ENCODE data around the gene DNAAF1. TPM values are rescaled to one million over a fixed set of nuclear protein-coding genes. Genes with fewer than 3 reads are reported as not detected.

DNAAF1 gene
- total and polyA plus RNA-seq, 2 of the 4 experiments (the other 2 are of a cell fraction): 0.05 TPM; not detected in 1

DNA sequence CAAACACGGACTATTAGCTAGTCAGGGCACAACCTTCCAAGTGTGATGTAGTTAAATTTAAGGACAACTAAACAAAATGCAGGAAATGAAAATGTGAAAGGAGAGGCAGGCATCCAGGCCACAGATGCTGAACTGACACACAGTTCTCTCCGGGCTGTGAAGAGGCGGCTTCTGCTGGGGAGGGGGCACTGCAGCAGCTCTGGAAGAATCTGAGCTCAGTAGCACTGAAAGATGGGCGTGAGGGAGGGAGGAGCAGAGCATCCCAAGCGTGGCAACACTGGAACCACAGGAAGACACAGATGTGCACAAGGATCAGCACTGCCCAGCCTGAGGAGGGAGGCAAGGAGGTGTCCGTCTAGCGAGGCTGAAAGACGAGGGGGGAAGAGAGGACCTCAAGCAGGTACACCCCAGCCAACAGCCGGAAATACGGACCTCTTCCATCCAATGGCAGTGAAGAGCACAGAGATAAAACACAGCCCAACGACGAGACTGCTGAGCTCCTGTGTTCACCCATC, 39.8 kb upstream of the DNAAF1 start:
- ChIA-PET CTCF (interaction anchor here (0.7 kb wide), 1 partner anchor 72 kb away, joined by 5 read pairs; no protein-coding TSS in a partner anchor), POLR2A (ENCODE audit: unreplicated experiment) (no interaction called here)
- Histone ChIP-seq H2AK5ac (ENCODE audit: low read depth, low read length) (no peak overlapping the region), H3K9me3 (ENCODE audit: control insufficient read depth, insufficient read depth, low read length) (no peaks in the 10 kb centered on the region), H2AFZ (replicated peaks; ENCODE audit: low read length, poor library complexity) (no peak overlapping the region), H3K9me1 (ENCODE audit: insufficient read depth, low read length) (peaks cover 8% of the 10 kb centered on the region), H2BK5ac (ENCODE audit: low read depth, low read length, poor library complexity, severe bottlenecking) (no peak overlapping the region), H3K4me3 (ENCODE audit: insufficient read depth, low read depth, low read length) (no peak overlapping the region), H3K14ac (replicated peaks; ENCODE audit: low read depth, low read length) (no peak overlapping the region), H2BK20ac (ENCODE audit: low read depth, low read length) (no peak overlapping the region), H3K23ac (ENCODE audit: low read depth, low read length) (no peak overlapping the region), H3K4ac (ENCODE audit: low read depth, low read length) (no peak overlapping the region), H3K36me3 (ENCODE audit: control insufficient read depth, insufficient read depth, low read length) (peaks cover 11% of the 10 kb centered on the region), H4K91ac (ENCODE audit: insufficient read depth, low read depth, low read length) (no peak overlapping the region), H4K5ac (ENCODE audit: low read depth, low read length) (no peak overlapping the region), H2BK15ac (ENCODE audit: low read depth, low read length) (no peak overlapping the region), H3K27me3 (ENCODE audit: control insufficient read depth, insufficient read depth, low read length) (no peaks in the 10 kb centered on the region), H3K27ac (ENCODE audit: insufficient read depth, low read length) (no peak overlapping the region), H2BK120ac (ENCODE audit: low read depth, low read length) (no peak overlapping the region), H3K4me2 (ENCODE audit: low read depth, low read length) (no peak overlapping the region), H4K20me1 (ENCODE audit: insufficient read depth, low read length) (peaks cover 81% of the 10 kb centered on the region), H3K4me1 (ENCODE audit: control insufficient read depth, insufficient read depth, low read length) (peaks cover 3% of the 10 kb centered on the region), H3K9ac (ENCODE audit: low read depth, low read length) (no peak overlapping the region), H3K79me1 (ENCODE audit: low read depth in 1 of 2, low read length in 2 of 2) (peaks cover 35 to 85% of the 10 kb centered on the region in 2 experiments), H3K18ac (ENCODE audit: low read depth, low read length) (no peak overlapping the region), H4K8ac (ENCODE audit: low read depth in 2 of 2, low read length in 2 of 2) (no peak overlapping the region), H3K56ac (ENCODE audit: extremely low read depth, insufficient read depth, low read length) (no peak overlapping the region), H2AK9ac (replicated peaks; ENCODE audit: low read depth, low read length, poor library complexity) (no peak overlapping the region)
- intact Hi-C loops (cut with micrococcal nuclease) (no loop called here), in situ Hi-C loops (cut with MboI; ENCODE audit: low sequenced_read_pairs) (no loop called here), dilution Hi-C loops (cut with HindIII; ENCODE audit: low sequenced_read_pairs, unreplicated experiment) (no loop called here)
- WGBS, 2 experiments (ENCODE audit: extremely low coverage in 2 of 2, insufficient read length in 1 of 2): 75% methylated on average over 3 of the region's 12 CpGs; no CpG with 5 or more reads in 1 of the 2 experiments
- no peak for DNase-seq
- TF ChIP-seq MAZ (IDR thresholded peaks at IDR 0.05; ENCODE audit: borderline replicate concordance, low read depth, low read length): no peak
- TF ChIP-seq, protein P1, sequence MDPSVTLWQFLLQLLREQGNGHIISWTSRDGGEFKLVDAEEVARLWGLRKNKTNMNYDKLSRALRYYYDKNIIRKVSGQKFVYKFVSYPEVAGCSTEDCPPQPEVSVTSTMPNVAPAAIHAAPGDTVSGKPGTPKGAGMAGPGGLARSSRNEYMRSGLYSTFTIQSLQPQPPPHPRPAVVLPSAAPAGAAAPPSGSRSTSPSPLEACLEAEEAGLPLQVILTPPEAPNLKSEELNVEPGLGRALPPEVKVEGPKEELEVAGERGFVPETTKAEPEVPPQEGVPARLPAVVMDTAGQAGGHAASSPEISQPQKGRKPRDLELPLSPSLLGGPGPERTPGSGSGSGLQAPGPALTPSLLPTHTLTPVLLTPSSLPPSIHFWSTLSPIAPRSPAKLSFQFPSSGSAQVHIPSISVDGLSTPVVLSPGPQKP (IDR thresholded peaks at IDR 0.05; ENCODE audit: borderline replicate concordance, low read depth, low read length): no peak
- no peak for ATAC-seq (ENCODE audit: low read depth)
- no TSS peak for BruUV-seq (replicated peaks)
